Liver (tissue), 9 donors: Measurements from ENCODE around the gene DENND11. TPM values are rescaled to one million over a fixed set of nuclear protein-coding genes. Genes with fewer than 3 reads are reported as not detected.
A peak's percentile ranks its signal among the peaks of the same experiment; 100 is the strongest.

Experiments used
- DNase-seq: peaks from one replicate; pipeline ENCODE4 v3.0.0-alpha.2; 2017; ENCODE audit warnings: low spot score
- H3K27ac ChIP-seq, 2 donors: one replicate each; pipeline ENCODE4 v1.7.0; 2013; ENCODE audit warnings: inconsistent platforms in 2 of 2, low read length in 2 of 2, control low read depth in 1 of 2, low read depth in 1 of 2, mild to moderate bottlenecking in 1 of 2
- H3K27me3 ChIP-seq, 4 donors: one replicate each; pipeline versions ENCODE4 v1.6.1 to v1.7.0; 2013; ENCODE audit warnings: low read length in 3 of 4, inconsistent platforms in 1 of 4, mild to moderate bottlenecking in 1 of 4, moderate library complexity in 1 of 4; ENCODE audit not compliant: control insufficient read depth in 4 of 4, insufficient read depth in 4 of 4
- H3K36me3 ChIP-seq, 4 donors: one replicate each; pipeline versions ENCODE4 v1.6.1 to v1.7.0; 2013; ENCODE audit warnings: low read length in 3 of 4, mild to moderate bottlenecking in 3 of 4, low read depth in 1 of 4, moderate library complexity in 1 of 4; ENCODE audit not compliant: control insufficient read depth in 4 of 4, insufficient read depth in 3 of 4
- H3K4me1 ChIP-seq, 4 donors: one replicate each; pipeline versions ENCODE4 v1.6.1 to v1.7.0; 2013; ENCODE audit warnings: low read length in 3 of 4, mild to moderate bottlenecking in 3 of 4, moderate library complexity in 1 of 4; ENCODE audit not compliant: control insufficient read depth in 4 of 4, insufficient read depth in 4 of 4
- H3K4me3 ChIP-seq, 3 donors: one replicate each; pipeline versions ENCODE4 v1.6.1 to v1.7.0; 2013; ENCODE audit warnings: low read length in 3 of 3, control low read depth in 1 of 3, low read depth in 1 of 3, mild to moderate bottlenecking in 1 of 3
- H3K9ac ChIP-seq, 2 donors: one replicate each; pipeline ENCODE4 v1.7.0; 2013; ENCODE audit warnings: low read length in 2 of 2, mild to moderate bottlenecking in 2 of 2, moderate library complexity in 2 of 2, control low read depth in 1 of 2, low read depth in 1 of 2
- H3K9me3 ChIP-seq, 4 donors: one replicate each; pipeline versions ENCODE4 v1.6.1 to v1.7.0; 2013; ENCODE audit warnings: low read length in 3 of 4; ENCODE audit not compliant: control insufficient read depth in 4 of 4
- EGR1 ChIP-seq, 2 donors: IDR thresholded peaks; 2 replicates each; pipeline ENCODE4 v1.6.1; 2016 to 2018; ENCODE audit warnings: antibody characterized with exemption in 2 of 2, low read depth in 2 of 2
- FOXA1 ChIP-seq: IDR thresholded peaks from 2 replicates; pipeline ENCODE4 v1.6.1; 2016; ENCODE audit warnings: antibody characterized with exemption
- FOXA2 ChIP-seq: IDR thresholded peaks from 2 replicates; pipeline ENCODE4 v1.6.1; 2016; ENCODE audit warnings: antibody characterized with exemption
- GABPA ChIP-seq, 2 donors: IDR thresholded peaks in 1 of 2; conservative IDR thresholded peaks in 1 of 2; 2 replicates each; pipeline ENCODE4 v1.6.1; 2016; ENCODE audit warnings: antibody characterized with exemption in 2 of 2, mild to moderate bottlenecking in 1 of 2, moderate library complexity in 1 of 2
- HNF4A ChIP-seq, 2 donors: conservative IDR thresholded peaks; 2 replicates each; pipeline ENCODE4 v1.6.1; 2016; ENCODE audit warnings: antibody characterized with exemption in 2 of 2, mild to moderate bottlenecking in 2 of 2
- HNF4G ChIP-seq: IDR thresholded peaks from 2 replicates; pipeline ENCODE4 v1.6.1; 2016; ENCODE audit warnings: antibody characterized with exemption
- JUND ChIP-seq, 2 donors: IDR thresholded peaks; 2 replicates each; pipeline ENCODE4 v1.6.1; 2016; ENCODE audit warnings: antibody characterized with exemption in 2 of 2
- MAX ChIP-seq: IDR thresholded peaks from 2 replicates; pipeline ENCODE4 v1.6.1; 2016; ENCODE audit warnings: antibody characterized with exemption
- RAD21 ChIP-seq, 2 donors: IDR thresholded peaks; 2 replicates each; pipeline ENCODE4 v1.6.1; 2016; ENCODE audit warnings: antibody characterized with exemption in 2 of 2, mild to moderate bottlenecking in 2 of 2
- RXRA ChIP-seq, 2 donors: IDR thresholded peaks; 2 replicates each; pipeline ENCODE4 v1.6.1; 2017 to 2018; ENCODE audit warnings: antibody characterized with exemption in 2 of 2, mild to moderate bottlenecking in 1 of 2
- YY1 ChIP-seq: IDR thresholded peaks from 2 replicates; pipeline ENCODE4 v1.6.1; 2016; ENCODE audit warnings: antibody characterized with exemption, mild to moderate bottlenecking
- WGBS: extraction: QIAGEN DNeasy Blood & Tissue Kit; methylation state at CpG from one replicate; pipeline ENCODE4 v1.1.7; 2013; 5-methylcytosine and 5-hydroxymethylcytosine counted together
- polyA plus RNA-seq, 2 donors: library from polyadenylated mRNA; stranded (reverse) in 1 of 2; unstranded in 1 of 2; fragments of 200-250 nt in 1 of 2; fragments of >200 nt in 1 of 2; fragmentation: Nextera tagmentation in 1 of 2; extraction: Ambion mirVana in 1 of 2; gene quantifications; one replicate each; pipeline versions ENCODE4 v1.2.1 to v1.2.3, GENCODE V29; 2013 to 2015
- total RNA-seq, 2 donors: library from RNA; depleted of rRNA; stranded (reverse); fragments of >200 nt; gene quantifications; one replicate each; pipeline ENCODE4 v1.2.3, GENCODE V29; 2014
- TF ChIP-seq, protein P1 (sequence below): IDR thresholded peaks from 2 replicates; pipeline ENCODE4 v1.6.1; 2016; ENCODE audit warnings: antibody characterized with exemption, mild to moderate bottlenecking
- TF ChIP-seq, protein P2 (sequence below): IDR thresholded peaks from 2 replicates; pipeline ENCODE4 v1.6.1; 2016; ENCODE audit warnings: antibody characterized with exemption
- TF ChIP-seq, protein P3 (sequence below): IDR thresholded peaks from 2 replicates; pipeline ENCODE4 v1.6.1; 2016; ENCODE audit warnings: antibody characterized with exemption
- donor health status: healthy.
- donor health status: healthy.
- donor health status: healthy.
- donor health status: healthy.
- donor health status: healthy.

Gene DENND11, protein sequence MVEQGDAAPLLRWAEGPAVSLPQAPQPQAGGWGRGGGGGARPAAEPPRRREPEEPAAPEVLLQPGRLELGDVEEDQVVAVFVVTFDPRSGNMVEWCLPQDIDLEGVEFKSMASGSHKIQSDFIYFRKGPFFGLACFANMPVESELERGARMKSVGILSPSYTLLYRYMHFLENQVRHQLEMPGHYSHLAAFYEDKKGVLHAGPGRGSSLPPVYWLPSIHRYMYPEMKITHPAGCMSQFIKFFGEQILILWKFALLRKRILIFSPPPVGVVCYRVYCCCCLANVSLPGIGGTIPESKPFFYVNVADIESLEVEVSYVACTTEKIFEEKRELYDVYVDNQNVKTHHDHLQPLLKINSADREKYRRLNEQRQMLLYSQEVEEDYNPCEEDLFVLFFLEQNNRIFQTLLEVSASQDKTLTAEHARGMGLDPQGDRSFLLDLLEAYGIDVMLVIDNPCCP
- total RNA-seq (10 to 100 TPM; 15.9 to 48.4 TPM), polyA plus RNA-seq (1 to 10 TPM; 8.4 to 9.8 TPM)

GRCh38 chr7:141702047-141702567 lies at the start of gene DENND11:
TSS of gene DENND11 (minus strand) at chr7:141702166. CDS start at chr7:141702153, 13 bp downstream.
- peak within 1 kb of the TSS; percentile 73 to 96 (median 87) for H3K4me3 ChIP-seq
- DNase-seq, result peak; percentile 62
- peak within 1 kb of the TSS; percentile 51 to 85 for H3K9ac ChIP-seq
- no peaks in the 10 kb centered on the region for H3K27me3 ChIP-seq
- no peaks in the 10 kb centered on the region for H3K36me3 ChIP-seq
- H3K9me3 ChIP-seq, result no peaks in the 10 kb centered on the region
- H3K4me1 ChIP-seq, result peaks cover 2 to 28% (median 20%) of the 10 kb centered on the region in 4 donors
- WGBS, result under 1% methylated on average over 62 of the region's 62 CpGs
- TF ChIP-seq YY1 (peak; percentile 12), EGR1 (IDR thresholded peaks at IDR 0.05; ENCODE audit: low read depth in 2 of 2) (no peak)
- H3K27ac ChIP-seq, result peak within 1 kb of the TSS; percentile 75 to 76

- no peak overlapping the region for H3K27ac ChIP-seq
- H3K9me3 ChIP-seq, result peaks cover 6 to 23% (median 7%) of the 10 kb centered on the region in 4 donors
- H3K9ac ChIP-seq, result no peak overlapping the region
- 97% methylated on average over 2 of the region's 2 CpGs for WGBS
- TF ChIP-seq RXRA (IDR thresholded peaks at IDR 0.05), result no peak
- TF ChIP-seq, protein P1, sequence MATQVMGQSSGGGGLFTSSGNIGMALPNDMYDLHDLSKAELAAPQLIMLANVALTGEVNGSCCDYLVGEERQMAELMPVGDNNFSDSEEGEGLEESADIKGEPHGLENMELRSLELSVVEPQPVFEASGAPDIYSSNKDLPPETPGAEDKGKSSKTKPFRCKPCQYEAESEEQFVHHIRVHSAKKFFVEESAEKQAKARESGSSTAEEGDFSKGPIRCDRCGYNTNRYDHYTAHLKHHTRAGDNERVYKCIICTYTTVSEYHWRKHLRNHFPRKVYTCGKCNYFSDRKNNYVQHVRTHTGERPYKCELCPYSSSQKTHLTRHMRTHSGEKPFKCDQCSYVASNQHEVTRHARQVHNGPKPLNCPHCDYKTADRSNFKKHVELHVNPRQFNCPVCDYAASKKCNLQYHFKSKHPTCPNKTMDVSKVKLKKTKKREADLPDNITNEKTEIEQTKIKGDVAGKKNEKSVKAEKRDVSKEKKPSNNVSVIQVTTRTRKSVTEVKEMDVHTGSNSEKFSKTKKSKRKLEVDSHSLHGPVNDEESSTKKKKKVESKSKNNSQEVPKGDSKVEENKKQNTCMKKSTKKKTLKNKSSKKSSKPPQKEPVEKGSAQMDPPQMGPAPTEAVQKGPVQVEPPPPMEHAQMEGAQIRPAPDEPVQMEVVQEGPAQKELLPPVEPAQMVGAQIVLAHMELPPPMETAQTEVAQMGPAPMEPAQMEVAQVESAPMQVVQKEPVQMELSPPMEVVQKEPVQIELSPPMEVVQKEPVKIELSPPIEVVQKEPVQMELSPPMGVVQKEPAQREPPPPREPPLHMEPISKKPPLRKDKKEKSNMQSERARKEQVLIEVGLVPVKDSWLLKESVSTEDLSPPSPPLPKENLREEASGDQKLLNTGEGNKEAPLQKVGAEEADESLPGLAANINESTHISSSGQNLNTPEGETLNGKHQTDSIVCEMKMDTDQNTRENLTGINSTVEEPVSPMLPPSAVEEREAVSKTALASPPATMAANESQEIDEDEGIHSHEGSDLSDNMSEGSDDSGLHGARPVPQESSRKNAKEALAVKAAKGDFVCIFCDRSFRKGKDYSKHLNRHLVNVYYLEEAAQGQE, result no peak
- TF ChIP-seq RAD21 (IDR thresholded peaks at IDR 0.05), result no peak
- no peak for DNase-seq
- no peak overlapping the region for H3K4me3 ChIP-seq
- no peaks in the 10 kb centered on the region for H3K4me1 ChIP-seq
- H3K27me3 ChIP-seq, result no peaks in the 10 kb centered on the region
- H3K36me3 ChIP-seq, result peaks cover 19 to 82% (median 72%) of the 10 kb centered on the region in 4 donors
Observed at GRCh38 chr7:141748396-141748795, 46.4 kb upstream of the DENND11 start.

- Histone ChIP-seq H3K27me3 (no peaks in the 10 kb centered on the region), H3K4me1 (peaks cover 5 to 6% (median 6%) of the 10 kb centered on the region in 4 donors), H3K27ac (no peak overlapping the region), H3K36me3 (peaks cover 22 to 65% (median 51%) of the 10 kb centered on the region in 4 donors), H3K9ac (no peak overlapping the region), H3K9me3 (no peaks in the 10 kb centered on the region), H3K4me3 (no peak overlapping the region)
- 89% methylated on average over 2 of the region's 2 CpGs for WGBS
- DNase-seq, result no peak
- TF ChIP-seq, protein P1, result no peak
- TF ChIP-seq YY1 (no peak), HNF4G (no peak), MAX (no peak), FOXA2 (no peak), JUND (IDR thresholded peaks at IDR 0.05) (no peak), EGR1 (IDR thresholded peaks at IDR 0.05; ENCODE audit: low read depth in 2 of 2) (no peak), HNF4A (conservative IDR thresholded peaks at IDR 0.05) (no peak), GABPA (IDR thresholded peaks at IDR 0.05 in 1 of 2, conservative IDR thresholded peaks at IDR 0.05 in 1 of 2) (no peak), FOXA1 (no peak)
- TF ChIP-seq, protein P2, sequence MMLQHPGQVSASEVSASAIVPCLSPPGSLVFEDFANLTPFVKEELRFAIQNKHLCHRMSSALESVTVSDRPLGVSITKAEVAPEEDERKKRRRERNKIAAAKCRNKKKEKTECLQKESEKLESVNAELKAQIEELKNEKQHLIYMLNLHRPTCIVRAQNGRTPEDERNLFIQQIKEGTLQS, result no peak
- TF ChIP-seq, protein P3, sequence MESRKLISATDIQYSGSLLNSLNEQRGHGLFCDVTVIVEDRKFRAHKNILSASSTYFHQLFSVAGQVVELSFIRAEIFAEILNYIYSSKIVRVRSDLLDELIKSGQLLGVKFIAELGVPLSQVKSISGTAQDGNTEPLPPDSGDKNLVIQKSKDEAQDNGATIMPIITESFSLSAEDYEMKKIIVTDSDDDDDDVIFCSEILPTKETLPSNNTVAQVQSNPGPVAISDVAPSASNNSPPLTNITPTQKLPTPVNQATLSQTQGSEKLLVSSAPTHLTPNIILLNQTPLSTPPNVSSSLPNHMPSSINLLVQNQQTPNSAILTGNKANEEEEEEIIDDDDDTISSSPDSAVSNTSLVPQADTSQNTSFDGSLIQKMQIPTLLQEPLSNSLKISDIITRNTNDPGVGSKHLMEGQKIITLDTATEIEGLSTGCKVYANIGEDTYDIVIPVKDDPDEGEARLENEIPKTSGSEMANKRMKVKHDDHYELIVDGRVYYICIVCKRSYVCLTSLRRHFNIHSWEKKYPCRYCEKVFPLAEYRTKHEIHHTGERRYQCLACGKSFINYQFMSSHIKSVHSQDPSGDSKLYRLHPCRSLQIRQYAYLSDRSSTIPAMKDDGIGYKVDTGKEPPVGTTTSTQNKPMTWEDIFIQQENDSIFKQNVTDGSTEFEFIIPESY, result no peak
Observed at GRCh38 chr7:141744131-141744530, 42.2 kb upstream of the DENND11 start.
